Esophagus squamous epithelium (tissue), 4 donors: ENCODE data around the gene SIX6.

Experiments used
- CTCF ChIP-seq, 6 experiments: fragments of 450-650 bp in 4 of 6; fragments of 200-600 bp in 2 of 6; sonication (generic) in 2 of 6; IDR thresholded peaks; one replicate each; pipeline ENCODE4 v1.5.1; 2016 to 2019; ENCODE audit warnings: antibody characterized with exemption in 6 of 6, mild to moderate bottlenecking in 4 of 6, moderate library complexity in 4 of 6
- POLR2A ChIP-seq, 4 donors: fragments of 450-650 bp; IDR thresholded peaks; one replicate each; pipeline ENCODE4 v1.6.1; 2017; ENCODE audit warnings: antibody characterized with exemption in 4 of 4, mild to moderate bottlenecking in 4 of 4, moderate library complexity in 3 of 4

DNA sequence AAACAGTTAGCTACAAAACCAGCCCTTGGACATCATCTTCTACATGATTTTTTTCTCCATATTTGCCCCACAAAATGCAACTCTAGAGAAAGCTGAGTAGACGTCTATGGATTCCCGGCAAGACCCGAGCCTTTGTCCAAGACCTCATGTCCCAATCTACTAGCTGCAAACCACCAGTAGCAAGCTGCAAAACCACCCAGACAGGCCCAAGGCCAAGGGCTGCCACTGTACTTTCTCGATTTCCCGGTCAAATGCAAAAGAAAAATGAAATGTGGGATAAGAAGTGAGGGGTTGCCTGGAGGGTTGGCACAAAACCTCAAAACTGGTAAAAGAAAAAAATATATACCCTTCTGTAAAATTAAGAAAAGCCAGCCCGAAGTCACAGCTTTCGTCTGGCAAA lies 2.9 kb upstream of the SIX6 start:
- TF ChIP-seq CTCF (IDR thresholded peaks at IDR 0.05): no peak
- no peak for TF ChIP-seq POLR2A (IDR thresholded peaks at IDR 0.05)
